HEK293T (cell line): Measurements from ENCODE around the gene KRT35.

Experiments used
- CTCF ChIA-PET: fragments of 350-600 bp; formaldehyde crosslinking; extraction: SDS; loops from one replicate; lab custom pipeline; 2021; ENCODE audit warnings: antibody characterized with exemption, inconsistent platforms; lab: Yijun Ruan, JAX
- POLR2A ChIA-PET: fragments of 350-600 bp; formaldehyde crosslinking; extraction: SDS; loops from one replicate; lab custom pipeline; 2020; ENCODE audit warnings: antibody characterized with exemption, inconsistent platforms; lab: Yijun Ruan, JAX
- DNase-seq: peaks from one replicate; pipeline ENCODE4 v3.0.0; 2012; ENCODE audit warnings: mixed read lengths; ENCODE audit errors: extremely low spot score
- ARNT ChIP-seq: fragments of 450-650 bp; IDR thresholded peaks from 2 replicates; pipeline ENCODE4 v1.6.1; 2017; ENCODE audit warnings: mild to moderate bottlenecking
- BHLHE40 ChIP-seq: fragments of 450-650 bp; IDR thresholded peaks from 2 replicates; pipeline ENCODE4 v1.6.1; 2016; ENCODE audit warnings: mild to moderate bottlenecking, moderate library complexity, borderline replicate concordance
- CTBP1 ChIP-seq: fragments of 450-650 bp; IDR thresholded peaks from 2 replicates; pipeline ENCODE4 v1.6.1; 2016; ENCODE audit warnings: borderline replicate concordance
- ELF4 ChIP-seq: fragments of 450-650 bp; IDR thresholded peaks from 2 replicates; pipeline ENCODE4 v1.6.1; 2017; ENCODE audit warnings: antibody characterized with exemption
- FOXA1 ChIP-seq: fragments of 450-650 bp; IDR thresholded peaks from 2 replicates; pipeline ENCODE4 v1.6.1; 2016; ENCODE audit warnings: mild to moderate bottlenecking
- FOXK2 ChIP-seq: fragments of 450-650 bp; IDR thresholded peaks from 2 replicates; pipeline ENCODE4 v1.6.1; 2016; ENCODE audit warnings: mild to moderate bottlenecking
- FOXM1 ChIP-seq: fragments of 450-650 bp; IDR thresholded peaks from 2 replicates; pipeline ENCODE4 v1.6.1; 2017; ENCODE audit warnings: mild to moderate bottlenecking, borderline replicate concordance
- HDGF ChIP-seq: fragments of 450-650 bp; IDR thresholded peaks from 2 replicates; pipeline ENCODE4 v1.6.1; 2017; ENCODE audit warnings: antibody characterized with exemption, borderline replicate concordance
- L3MBTL2 ChIP-seq: fragments of 450-650 bp; conservative IDR thresholded peaks from 2 replicates; pipeline ENCODE4 v1.6.1; 2016; ENCODE audit warnings: mild to moderate bottlenecking
- LEF1 ChIP-seq: fragments of 450-650 bp; IDR thresholded peaks from 2 replicates; pipeline ENCODE4 v1.6.1; 2017; ENCODE audit warnings: mild to moderate bottlenecking, borderline replicate concordance
- NFRKB ChIP-seq: fragments of 450-650 bp; IDR thresholded peaks from 2 replicates; pipeline ENCODE4 v1.6.1; 2016; ENCODE audit warnings: mild to moderate bottlenecking, moderate library complexity
- PKNOX1 ChIP-seq: fragments of 450-650 bp; IDR thresholded peaks from 2 replicates; pipeline ENCODE4 v1.6.1; 2016
- SP1 ChIP-seq: fragments of 450-650 bp; IDR thresholded peaks from 2 replicates; pipeline ENCODE4 v1.6.1; 2017
- SUZ12 ChIP-seq: fragments of 450-650 bp; IDR thresholded peaks from 2 replicates; pipeline ENCODE4 v1.6.1; 2016; ENCODE audit warnings: mild to moderate bottlenecking
- TARDBP ChIP-seq: fragments of 450-650 bp; IDR thresholded peaks from 2 replicates; pipeline ENCODE4 v1.6.1; 2016
- ZNF384 ChIP-seq: fragments of 450-650 bp; IDR thresholded peaks from 2 replicates; pipeline ENCODE4 v1.6.1; 2016

The KRT35 gene

GRCh38 chr17:41474863-41475262 lies 6.1 kb downstream of the KRT35 start:
- TF ChIP-seq FOXA1: no peak
- no peak for TF ChIP-seq SUZ12
- no peak for TF ChIP-seq TARDBP
- no peak for TF ChIP-seq CTBP1
- no peak for TF ChIP-seq BHLHE40
- TF ChIP-seq NFRKB: no peak
- no peak for TF ChIP-seq FOXK2
- TF ChIP-seq ARNT: no peak
- no peak for TF ChIP-seq LEF1
- no peak for TF ChIP-seq HDGF
- TF ChIP-seq SP1: no peak
- no peak for TF ChIP-seq ELF4
- ChIA-PET POLR2A (no interaction called here), CTCF (interaction anchor here (1.1 kb wide), 1 partner anchor 10 kb away, joined by 4 read pairs; no protein-coding TSS in a partner anchor)
- no peak for DNase-seq

- POLR2A ChIA-PET: no interaction called here
- no peak for TF ChIP-seq ELF4
- no peak for TF ChIP-seq ZNF384
- no peak for TF ChIP-seq L3MBTL2
- TF ChIP-seq NFRKB: no peak
- no peak for TF ChIP-seq FOXA1
- TF ChIP-seq FOXM1: no peak
- no peak for TF ChIP-seq PKNOX1
- no peak for TF ChIP-seq BHLHE40
- DNase-seq: no peak
- CTCF ChIA-PET: no interaction called here
These were observed 12.6 kb downstream of the KRT35 start for GRCh38 chr17:41468346-41468745.

- TF ChIP-seq CTBP1 (no peak), SP1 (no peak), SUZ12 (no peak), FOXM1 (no peak), TARDBP (no peak), ELF4 (no peak), FOXK2 (no peak), ARNT (no peak), NFRKB (no peak), BHLHE40 (no peak), ZNF384 (no peak), L3MBTL2 (no peak), LEF1 (no peak), HDGF (no peak), PKNOX1 (no peak), FOXA1 (no peak)
- ChIA-PET CTCF (no interaction called here), POLR2A (no interaction called here)
- no peak for DNase-seq
These were observed 13.4 kb downstream of the KRT35 start for GRCh38 chr17:41467561-41467960.

- no peak for DNase-seq
- no peak for TF ChIP-seq L3MBTL2
- TF ChIP-seq FOXM1: no peak
- TF ChIP-seq ELF4: no peak
- TF ChIP-seq ZNF384: no peak
- no peak for TF ChIP-seq ARNT
- no peak for TF ChIP-seq TARDBP
- TF ChIP-seq FOXA1: no peak
- no peak for TF ChIP-seq SP1
- no peak for TF ChIP-seq FOXK2
- no peak for TF ChIP-seq PKNOX1
- TF ChIP-seq HDGF: no peak
- TF ChIP-seq NFRKB: no peak
- no peak for TF ChIP-seq BHLHE40
- TF ChIP-seq CTBP1: no peak
- TF ChIP-seq LEF1: no peak
- TF ChIP-seq SUZ12: no peak
- ChIA-PET POLR2A (no interaction called here), CTCF (no interaction called here)
These were observed 14.0 kb downstream of the KRT35 start, which contains the start of gene KRT32 for GRCh38 chr17:41466988-41467387. Gene KRT32, minus strand, starts transcription at chr17:41467386. Its CDS starts 61 bp downstream, at chr17:41467325.

- no peak for TF ChIP-seq CTBP1
- TF ChIP-seq ZNF384: no peak
- TF ChIP-seq LEF1: no peak
- TF ChIP-seq FOXK2: no peak
- TF ChIP-seq HDGF: no peak
- no peak for TF ChIP-seq FOXA1
- no peak for TF ChIP-seq TARDBP
- no peak for TF ChIP-seq L3MBTL2
- no peak for TF ChIP-seq ARNT
- TF ChIP-seq FOXM1: no peak
- no peak for TF ChIP-seq ELF4
- CTCF ChIA-PET: no interaction called here
- no peak for DNase-seq
- POLR2A ChIA-PET: no interaction called here
These were observed 16.3 kb downstream of the KRT35 start for GRCh38 chr17:41464682-41465081.

- no peak for TF ChIP-seq LEF1
- TF ChIP-seq HDGF: no peak
- TF ChIP-seq BHLHE40: no peak
- TF ChIP-seq ARNT: no peak
- TF ChIP-seq FOXM1: no peak
- no peak for TF ChIP-seq TARDBP
- no peak for TF ChIP-seq FOXA1
- TF ChIP-seq NFRKB: no peak
- TF ChIP-seq FOXK2: no peak
- TF ChIP-seq L3MBTL2: no peak
- no peak for TF ChIP-seq SUZ12
- TF ChIP-seq ZNF384: no peak
- TF ChIP-seq CTBP1: no peak
- no peak for TF ChIP-seq ELF4
- no peak for TF ChIP-seq PKNOX1
- no peak for DNase-seq
- ChIA-PET POLR2A (no interaction called here), CTCF (no interaction called here)
These were observed 16.8 kb downstream of the KRT35 start for GRCh38 chr17:41464173-41464572.
